ENCODE results near the gene MRLN.
"Not testable (repeated sequence)": the region's sequence is repeated elsewhere in the genome, so short reads cannot be mapped to it uniquely, and the experiment has no call there.

MRLN gene

DNA sequence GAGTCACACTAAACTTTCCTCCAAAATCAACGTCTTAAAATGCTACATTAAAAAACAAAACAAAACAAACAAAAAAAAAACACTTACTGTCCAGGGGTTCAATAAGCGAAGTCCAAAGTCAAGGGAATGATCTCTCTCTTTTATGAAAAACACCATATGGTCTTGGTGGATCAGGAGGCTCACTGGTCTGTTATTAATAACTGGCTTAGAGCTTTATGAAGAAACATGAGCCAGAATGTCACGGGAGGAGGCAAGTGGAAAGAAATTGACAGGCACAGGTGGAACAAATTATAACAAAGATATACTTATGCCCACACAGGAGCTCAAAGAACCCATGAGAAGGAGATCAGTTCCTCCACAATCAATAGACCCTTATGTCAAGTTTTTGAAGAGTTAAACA lies at the start of gene MRLN:
TSS of gene MRLN (minus strand) at position 189 of the 400 bp plus-strand sequence.
- TF ChIP-seq, protein P1, sequence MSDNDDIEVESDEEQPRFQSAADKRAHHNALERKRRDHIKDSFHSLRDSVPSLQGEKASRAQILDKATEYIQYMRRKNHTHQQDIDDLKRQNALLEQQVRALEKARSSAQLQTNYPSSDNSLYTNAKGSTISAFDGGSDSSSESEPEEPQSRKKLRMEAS (IDR thresholded peaks at IDR 0.05; ENCODE audit: low read depth, low read length), result no peak
- TF ChIP-seq POLR2A (IDR thresholded peaks at IDR 0.05; ENCODE audit: extremely low read depth, insufficient read length), result no peak
- TF ChIP-seq, protein P2, sequence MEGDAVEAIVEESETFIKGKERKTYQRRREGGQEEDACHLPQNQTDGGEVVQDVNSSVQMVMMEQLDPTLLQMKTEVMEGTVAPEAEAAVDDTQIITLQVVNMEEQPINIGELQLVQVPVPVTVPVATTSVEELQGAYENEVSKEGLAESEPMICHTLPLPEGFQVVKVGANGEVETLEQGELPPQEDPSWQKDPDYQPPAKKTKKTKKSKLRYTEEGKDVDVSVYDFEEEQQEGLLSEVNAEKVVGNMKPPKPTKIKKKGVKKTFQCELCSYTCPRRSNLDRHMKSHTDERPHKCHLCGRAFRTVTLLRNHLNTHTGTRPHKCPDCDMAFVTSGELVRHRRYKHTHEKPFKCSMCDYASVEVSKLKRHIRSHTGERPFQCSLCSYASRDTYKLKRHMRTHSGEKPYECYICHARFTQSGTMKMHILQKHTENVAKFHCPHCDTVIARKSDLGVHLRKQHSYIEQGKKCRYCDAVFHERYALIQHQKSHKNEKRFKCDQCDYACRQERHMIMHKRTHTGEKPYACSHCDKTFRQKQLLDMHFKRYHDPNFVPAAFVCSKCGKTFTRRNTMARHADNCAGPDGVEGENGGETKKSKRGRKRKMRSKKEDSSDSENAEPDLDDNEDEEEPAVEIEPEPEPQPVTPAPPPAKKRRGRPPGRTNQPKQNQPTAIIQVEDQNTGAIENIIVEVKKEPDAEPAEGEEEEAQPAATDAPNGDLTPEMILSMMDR (IDR thresholded peaks at IDR 0.05; ENCODE audit: low read depth, low read length), result no peak
- no peak for TF ChIP-seq MYC (IDR thresholded peaks at IDR 0.05; ENCODE audit: low read depth, low read length)
- no peak for DNase-seq (ENCODE audit: low read depth)

DNA sequence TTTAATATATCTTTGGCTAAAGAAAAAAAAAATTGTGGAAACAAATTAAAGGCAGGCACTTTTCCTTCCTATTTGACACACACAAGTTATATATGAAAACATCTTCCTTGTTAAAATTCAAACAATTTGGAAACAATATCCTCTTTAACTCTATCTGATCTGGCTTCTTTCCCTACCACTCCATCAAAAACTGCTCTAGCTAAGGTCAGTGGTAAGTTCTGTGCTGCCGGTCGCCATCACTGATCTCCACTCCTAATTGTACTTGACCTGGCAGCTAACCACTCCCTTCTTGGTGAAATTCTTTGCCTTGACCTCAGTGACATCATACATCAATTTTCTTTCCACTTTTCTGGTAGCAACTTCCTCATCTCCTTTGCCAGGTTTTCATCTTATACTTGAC lies 47.9 kb upstream of the MRLN start:
- DNase-seq (ENCODE audit: low read depth), result no peak
- TF ChIP-seq, protein P2 (IDR thresholded peaks at IDR 0.05; ENCODE audit: low read depth, low read length), result no peak
- TF ChIP-seq, protein P1 (IDR thresholded peaks at IDR 0.05; ENCODE audit: low read depth, low read length), result no peak
- TF ChIP-seq POLR2A (IDR thresholded peaks at IDR 0.05; ENCODE audit: extremely low read depth, insufficient read length) (no peak), MYC (IDR thresholded peaks at IDR 0.05; ENCODE audit: low read depth, low read length) (no peak)
- H3K4me3 ChIP-seq (ENCODE audit: low read depth, low read length), result no peak overlapping the region

More for the DNA sequence above, at the start of gene MRLN:
- no peak within 1 kb of the TSS for H3K4me3 ChIP-seq (ENCODE audit: low read depth, low read length)

DNA sequence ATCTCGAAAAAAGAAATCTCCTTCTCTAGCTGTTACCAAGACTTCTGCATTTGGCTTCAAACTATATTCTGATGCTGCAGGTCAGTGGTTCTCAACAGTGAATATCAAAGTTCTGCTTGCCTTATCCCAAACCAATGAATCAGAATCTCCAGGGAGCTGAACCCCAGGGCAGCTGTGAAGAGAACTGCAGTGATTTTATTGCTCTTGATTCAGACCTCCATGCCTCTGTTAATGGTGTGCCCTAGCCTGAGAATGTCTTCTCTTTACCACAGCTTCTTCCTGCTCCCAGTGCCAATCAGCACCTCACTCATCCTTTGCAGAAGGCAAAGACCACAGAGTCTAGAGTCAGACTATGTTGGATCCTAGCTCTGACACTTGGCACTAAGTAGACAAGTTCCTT lies 46.2 kb upstream of the MRLN start:
- DNase-seq (ENCODE audit: low read depth), result no peak
- H3K4me3 ChIP-seq (ENCODE audit: low read depth, low read length), result no peak overlapping the region
- TF ChIP-seq MYC (IDR thresholded peaks at IDR 0.05; ENCODE audit: low read depth, low read length), result no peak

DNA sequence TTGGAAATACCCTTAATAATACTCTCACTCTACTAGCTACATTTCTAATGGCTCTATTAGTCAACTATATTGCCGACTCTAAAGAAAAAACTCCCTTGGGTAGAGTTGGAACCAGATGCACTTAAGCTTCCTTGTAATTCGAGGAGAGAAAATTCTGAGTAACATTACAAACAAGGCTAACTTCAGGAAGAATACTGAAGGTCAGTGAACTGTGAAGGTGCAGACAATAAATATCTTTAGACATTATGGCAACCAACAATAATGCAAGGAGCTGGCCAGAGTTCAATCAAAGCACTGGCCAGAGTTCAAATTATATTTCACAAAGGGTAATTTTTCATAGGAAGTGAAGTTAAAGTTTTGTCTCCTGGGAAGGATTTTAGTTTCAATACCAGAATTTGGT lies 40.7 kb upstream of the MRLN start:
- TF ChIP-seq, protein P1 (IDR thresholded peaks at IDR 0.05; ENCODE audit: low read depth, low read length), result no peak
- TF ChIP-seq, protein P2 (IDR thresholded peaks at IDR 0.05; ENCODE audit: low read depth, low read length), result no peak
- no peak for TF ChIP-seq POLR2A (IDR thresholded peaks at IDR 0.05; ENCODE audit: extremely low read depth, insufficient read length)
- DNase-seq (ENCODE audit: low read depth), result no peak
- no peak overlapping the region for H3K4me3 ChIP-seq (ENCODE audit: low read depth, low read length)

DNA sequence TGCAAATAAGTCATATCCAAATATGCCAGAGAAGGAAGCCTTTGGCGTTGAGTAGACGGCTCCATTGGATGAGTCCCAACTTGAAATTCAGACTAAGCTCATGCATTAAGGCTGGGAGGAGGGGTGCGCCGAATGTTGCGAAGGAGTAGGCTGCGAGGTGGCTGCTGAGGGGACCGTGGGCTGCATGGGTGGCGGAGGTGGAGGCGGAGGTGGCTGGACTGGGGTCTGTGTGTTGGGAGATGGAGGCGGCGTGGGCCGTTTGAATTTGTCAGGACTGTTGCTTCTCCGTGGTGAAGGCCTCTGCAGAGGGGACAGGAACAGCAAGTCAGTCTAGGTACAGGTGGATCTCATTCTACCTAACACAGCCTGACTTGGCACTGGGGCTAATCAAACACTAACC lies 39.6 kb upstream of the MRLN start:
- no peak overlapping the region for H3K4me3 ChIP-seq (ENCODE audit: low read depth, low read length)
- DNase-seq (ENCODE audit: low read depth), result no peak
- TF ChIP-seq, protein P2 (IDR thresholded peaks at IDR 0.05; ENCODE audit: low read depth, low read length), result no peak
- TF ChIP-seq MYC (IDR thresholded peaks at IDR 0.05; ENCODE audit: low read depth, low read length) (no peak), POLR2A (IDR thresholded peaks at IDR 0.05; ENCODE audit: extremely low read depth, insufficient read length) (no peak)
- TF ChIP-seq, protein P1 (IDR thresholded peaks at IDR 0.05; ENCODE audit: low read depth, low read length), result no peak

DNA sequence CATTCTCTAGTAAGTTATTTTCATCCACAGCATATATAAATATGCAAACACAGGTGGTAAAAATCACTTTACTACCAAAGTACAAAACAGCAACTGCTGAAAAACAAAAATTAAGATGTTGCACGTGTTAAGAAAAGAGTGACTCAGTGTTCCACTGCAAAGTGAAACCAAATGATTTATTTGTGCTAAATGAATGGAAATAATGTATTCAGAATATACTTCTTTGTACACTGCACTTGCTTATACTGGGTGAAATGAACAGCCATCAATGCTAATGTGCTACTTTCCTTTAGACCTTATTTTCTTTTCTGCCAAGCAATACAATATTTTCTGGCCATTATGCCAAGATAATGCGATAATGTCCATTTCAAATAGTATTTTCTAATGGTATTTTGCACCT lies 38.3 kb upstream of the MRLN start:
- DNase-seq (ENCODE audit: low read depth), result no peak
- no peak for TF ChIP-seq MYC (IDR thresholded peaks at IDR 0.05; ENCODE audit: low read depth, low read length)
- TF ChIP-seq, protein P2 (IDR thresholded peaks at IDR 0.05; ENCODE audit: low read depth, low read length), result no peak
- TF ChIP-seq POLR2A (IDR thresholded peaks at IDR 0.05; ENCODE audit: extremely low read depth, insufficient read length), result no peak
- TF ChIP-seq, protein P1 (IDR thresholded peaks at IDR 0.05; ENCODE audit: low read depth, low read length), result no peak
- H3K4me3 ChIP-seq (ENCODE audit: low read depth, low read length), result no peak overlapping the region

DNA sequence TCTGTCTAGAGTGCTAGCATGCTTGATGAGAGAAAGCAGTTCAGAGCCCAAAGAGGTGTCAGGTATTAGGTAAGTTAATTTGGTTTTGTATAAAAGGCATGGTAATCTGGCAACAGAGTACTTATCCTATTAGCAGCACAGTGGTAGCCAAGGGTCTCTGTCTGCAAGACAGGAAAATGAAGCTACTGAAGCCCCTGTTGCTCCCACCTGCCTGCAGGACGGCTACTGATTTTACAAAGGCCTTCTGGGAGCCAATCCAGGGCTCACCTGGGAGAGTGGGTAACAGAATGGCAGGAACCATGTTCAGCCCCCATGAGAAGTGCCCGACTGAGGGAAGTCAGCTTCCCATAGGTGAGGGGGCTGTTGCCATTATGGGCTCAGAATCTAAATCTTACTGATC lies 36.8 kb upstream of the MRLN start:
- not testable (repeated sequence) for H3K4me3 ChIP-seq (ENCODE audit: low read depth, low read length); DNase-seq (ENCODE audit: low read depth)

DNA sequence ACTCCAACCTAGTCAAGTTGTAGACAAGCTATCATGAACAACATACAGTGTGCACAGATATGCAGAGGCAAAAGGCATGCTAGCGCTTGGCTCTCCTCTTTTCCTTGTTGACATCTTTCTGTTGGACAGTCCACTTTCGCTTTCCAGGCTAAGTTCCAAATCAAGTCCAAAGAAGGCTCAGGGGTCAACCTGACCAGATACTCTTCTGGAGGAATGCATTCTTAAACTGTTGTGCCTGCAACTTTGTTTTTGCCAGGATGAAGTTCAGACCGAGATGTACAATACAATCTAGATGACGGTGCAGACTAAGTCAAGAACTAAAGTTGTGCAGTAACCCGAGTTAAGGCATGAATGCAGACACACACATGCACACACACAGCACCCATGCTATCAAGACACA lies 35.7 kb upstream of the MRLN start:
- not testable (repeated sequence) for DNase-seq (ENCODE audit: low read depth); H3K4me3 ChIP-seq (ENCODE audit: low read depth, low read length)

DNA sequence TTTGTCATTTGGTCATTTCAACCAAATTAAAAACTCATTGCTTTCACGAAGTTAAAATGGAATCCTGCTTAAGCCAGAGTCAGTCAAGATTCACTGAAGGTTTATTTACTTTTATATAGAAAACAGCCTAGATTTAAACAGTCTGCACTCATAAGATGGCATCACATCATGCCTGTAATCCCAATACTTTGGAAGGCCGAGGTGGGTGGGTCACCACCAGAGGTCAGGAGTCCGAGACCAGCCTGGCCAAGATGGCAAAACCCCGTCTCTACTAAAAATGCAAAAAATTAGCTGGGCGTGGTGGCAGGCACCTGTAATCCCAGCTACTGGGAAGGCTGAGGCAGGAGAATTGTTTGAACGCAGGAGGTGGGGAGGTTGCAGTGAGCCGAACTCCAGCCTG lies 33.8 kb upstream of the MRLN start:
- not testable (repeated sequence) for DNase-seq (ENCODE audit: low read depth)

DNA sequence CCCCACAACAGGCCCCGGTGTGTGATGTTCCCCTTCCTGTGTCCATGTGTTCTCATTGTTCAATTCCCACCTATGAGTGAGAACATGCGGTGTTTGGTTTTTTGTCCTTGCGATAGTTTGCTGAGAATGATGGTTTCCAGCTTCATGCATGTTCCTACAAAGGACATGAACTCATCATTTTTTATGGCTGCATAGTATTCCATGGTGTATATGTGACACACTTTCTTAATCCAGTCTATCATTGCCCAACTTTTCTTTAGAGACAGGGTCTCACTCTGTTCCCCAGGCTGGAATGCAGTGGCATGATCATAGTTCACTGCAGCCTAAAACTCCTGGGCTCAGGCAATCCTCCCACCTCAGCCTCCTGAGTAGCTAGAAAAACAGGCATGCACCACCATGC lies 32.2 kb upstream of the MRLN start:
- DNase-seq (ENCODE audit: low read depth), result not testable (repeated sequence)

More for the DNA sequence above, 33.8 kb upstream of the MRLN start:
- H3K4me3 ChIP-seq (ENCODE audit: low read depth, low read length), result not testable (repeated sequence)

More for the DNA sequence above, 32.2 kb upstream of the MRLN start:
- H3K4me3 ChIP-seq (ENCODE audit: low read depth, low read length), result not testable (repeated sequence)

Measured in NB4 (cell line).